ENCODE measurements around the gene CCNA2. TPM values are rescaled to one million over a fixed set of nuclear protein-coding genes. Genes with fewer than 3 reads are reported as not detected.

The CCNA2 gene
- total and polyA plus RNA-seq, 9 of the 15 experiments (the other 6 are each of a cell fraction or from before 2014, with no cell fraction given): 37.1 to 197 (median 154) TPM

- TF ChIP-seq ARID3B (CRISPR knock-in tag; IDR thresholded peaks at IDR 0.05; ENCODE audit: borderline replicate concordance): no peak
- TF ChIP-seq SREBF1 (IDR thresholded peaks at IDR 0.05; ENCODE audit: borderline replicate concordance, low read depth, low read length): no peak
- 0 out of 2 replicates have a peak, but pooled peaks have one; percentile 39 for TF ChIP-seq ZBTB1 (CRISPR knock-in tag; IDR thresholded peaks at IDR 0.05; ENCODE audit: borderline replicate concordance, low read depth)
- no peak for TF ChIP-seq KDM1A (IDR thresholded peaks at IDR 0.05)
- TF ChIP-seq ZNF444 (CRISPR knock-in tag; IDR thresholded peaks at IDR 0.05): no peak
- no peak for TF ChIP-seq GTF2A2 (tag; IDR thresholded peaks at IDR 0.05)
- TF ChIP-seq CHD1 (IDR thresholded peaks at IDR 0.05; ENCODE audit: low read length): peak; percentile 74
- 0 out of 2 replicates have a peak, but pooled peaks have one; percentile 17 for TF ChIP-seq THAP12 (CRISPR knock-in tag; IDR thresholded peaks at IDR 0.05)
- TF ChIP-seq ZNF408 (CRISPR knock-in tag; IDR thresholded peaks at IDR 0.05; ENCODE audit: low read depth): no peak
- TF ChIP-seq MAFG (tag; conservative IDR thresholded peaks at IDR 0.05): no peak
- no peak for TF ChIP-seq SLC30A9 (CRISPR knock-in tag; IDR thresholded peaks at IDR 0.05)
- TF ChIP-seq CHD2 (IDR thresholded peaks at IDR 0.05; ENCODE audit: low read depth, low read length): no peak
- TF ChIP-seq NFIX (CRISPR knock-in tag; IDR thresholded peaks at IDR 0.05; ENCODE audit: low read depth): no peak
- TF ChIP-seq GATAD2A (IDR thresholded peaks at IDR 0.05): no peak
- TF ChIP-seq YY1 (IDR thresholded peaks at IDR 0.05; ENCODE audit: borderline replicate concordance in 1 of 3, control insufficient read depth in 1 of 3, extremely low read depth in 1 of 3, insufficient read depth in 3 of 3, insufficient read length in 1 of 3, insufficient replicate concordance in 2 of 3, low read depth in 1 of 3, low read length in 2 of 3): peak; percentile 64 to 95 (median 80)
- TF ChIP-seq C11orf30 (IDR thresholded peaks at IDR 0.05; ENCODE audit: low read depth): 0 out of 2 replicates have a peak, but pooled peaks have one; percentile 26
- TF ChIP-seq ZNF717 (CRISPR knock-in tag; IDR thresholded peaks at IDR 0.05): no peak
- no peak for TF ChIP-seq CBFB (CRISPR knock-in tag; IDR thresholded peaks at IDR 0.05)
- TF ChIP-seq XRCC4 (IDR thresholded peaks at IDR 0.05; ENCODE audit: extremely low read depth, insufficient read depth, insufficient read length): no peak
- TF ChIP-seq, protein P1, sequence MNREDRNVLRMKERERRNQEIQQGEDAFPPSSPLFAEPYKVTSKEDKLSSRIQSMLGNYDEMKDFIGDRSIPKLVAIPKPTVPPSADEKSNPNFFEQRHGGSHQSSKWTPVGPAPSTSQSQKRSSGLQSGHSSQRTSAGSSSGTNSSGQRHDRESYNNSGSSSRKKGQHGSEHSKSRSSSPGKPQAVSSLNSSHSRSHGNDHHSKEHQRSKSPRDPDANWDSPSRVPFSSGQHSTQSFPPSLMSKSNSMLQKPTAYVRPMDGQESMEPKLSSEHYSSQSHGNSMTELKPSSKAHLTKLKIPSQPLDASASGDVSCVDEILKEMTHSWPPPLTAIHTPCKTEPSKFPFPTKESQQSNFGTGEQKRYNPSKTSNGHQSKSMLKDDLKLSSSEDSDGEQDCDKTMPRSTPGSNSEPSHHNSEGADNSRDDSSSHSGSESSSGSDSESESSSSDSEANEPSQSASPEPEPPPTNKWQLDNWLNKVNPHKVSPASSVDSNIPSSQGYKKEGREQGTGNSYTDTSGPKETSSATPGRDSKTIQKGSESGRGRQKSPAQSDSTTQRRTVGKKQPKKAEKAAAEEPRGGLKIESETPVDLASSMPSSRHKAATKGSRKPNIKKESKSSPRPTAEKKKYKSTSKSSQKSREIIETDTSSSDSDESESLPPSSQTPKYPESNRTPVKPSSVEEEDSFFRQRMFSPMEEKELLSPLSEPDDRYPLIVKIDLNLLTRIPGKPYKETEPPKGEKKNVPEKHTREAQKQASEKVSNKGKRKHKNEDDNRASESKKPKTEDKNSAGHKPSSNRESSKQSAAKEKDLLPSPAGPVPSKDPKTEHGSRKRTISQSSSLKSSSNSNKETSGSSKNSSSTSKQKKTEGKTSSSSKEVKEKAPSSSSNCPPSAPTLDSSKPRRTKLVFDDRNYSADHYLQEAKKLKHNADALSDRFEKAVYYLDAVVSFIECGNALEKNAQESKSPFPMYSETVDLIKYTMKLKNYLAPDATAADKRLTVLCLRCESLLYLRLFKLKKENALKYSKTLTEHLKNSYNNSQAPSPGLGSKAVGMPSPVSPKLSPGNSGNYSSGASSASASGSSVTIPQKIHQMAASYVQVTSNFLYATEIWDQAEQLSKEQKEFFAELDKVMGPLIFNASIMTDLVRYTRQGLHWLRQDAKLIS (CRISPR knock-in tag; IDR thresholded peaks at IDR 0.05): peak; percentile 75; the same call in 1 of the 2 replicates
- 0 out of 2 replicates have a peak, but pooled peaks have one; percentile 71 for TF ChIP-seq TGIF2 (CRISPR knock-in tag; IDR thresholded peaks at IDR 0.05)
Measured at GRCh38 chr4:121822796-121823504, 733 bp downstream of the CCNA2 start (continued).

Data from K562 (cell line).